Liver (tissue), 9 donors: Measurements from ENCODE around the gene TMTC2. TPM values are rescaled to one million over a fixed set of nuclear protein-coding genes. Genes with fewer than 3 reads are reported as not detected.

Experiments used
- DNase-seq: peaks from one replicate; pipeline ENCODE4 v3.0.0-alpha.2; 2017; ENCODE audit warnings: low spot score
- H3K27ac ChIP-seq, 2 donors: one replicate each; pipeline ENCODE4 v1.7.0; 2013; ENCODE audit warnings: inconsistent platforms in 2 of 2, low read length in 2 of 2, control low read depth in 1 of 2, low read depth in 1 of 2, mild to moderate bottlenecking in 1 of 2
- H3K27me3 ChIP-seq, 4 donors: one replicate each; pipeline versions ENCODE4 v1.6.1 to v1.7.0; 2013; ENCODE audit warnings: low read length in 3 of 4, inconsistent platforms in 1 of 4, mild to moderate bottlenecking in 1 of 4, moderate library complexity in 1 of 4; ENCODE audit not compliant: control insufficient read depth in 4 of 4, insufficient read depth in 4 of 4
- H3K36me3 ChIP-seq, 4 donors: one replicate each; pipeline versions ENCODE4 v1.6.1 to v1.7.0; 2013; ENCODE audit warnings: low read length in 3 of 4, mild to moderate bottlenecking in 3 of 4, low read depth in 1 of 4, moderate library complexity in 1 of 4; ENCODE audit not compliant: control insufficient read depth in 4 of 4, insufficient read depth in 3 of 4
- H3K4me1 ChIP-seq, 4 donors: one replicate each; pipeline versions ENCODE4 v1.6.1 to v1.7.0; 2013; ENCODE audit warnings: low read length in 3 of 4, mild to moderate bottlenecking in 3 of 4, moderate library complexity in 1 of 4; ENCODE audit not compliant: control insufficient read depth in 4 of 4, insufficient read depth in 4 of 4
- H3K4me3 ChIP-seq, 3 donors: one replicate each; pipeline versions ENCODE4 v1.6.1 to v1.7.0; 2013; ENCODE audit warnings: low read length in 3 of 3, control low read depth in 1 of 3, low read depth in 1 of 3, mild to moderate bottlenecking in 1 of 3
- H3K9ac ChIP-seq, 2 donors: one replicate each; pipeline ENCODE4 v1.7.0; 2013; ENCODE audit warnings: low read length in 2 of 2, mild to moderate bottlenecking in 2 of 2, moderate library complexity in 2 of 2, control low read depth in 1 of 2, low read depth in 1 of 2
- H3K9me3 ChIP-seq, 4 donors: one replicate each; pipeline versions ENCODE4 v1.6.1 to v1.7.0; 2013; ENCODE audit warnings: low read length in 3 of 4; ENCODE audit not compliant: control insufficient read depth in 4 of 4
- ATF3 ChIP-seq: IDR thresholded peaks from 2 replicates; pipeline ENCODE4 v1.6.1; 2016; ENCODE audit warnings: antibody characterized with exemption
- CTCF ChIP-seq: fragments of 150-350 bp; IDR thresholded peaks from 2 replicates; pipeline ENCODE4 v1.5.1; 2017; ENCODE audit warnings: improper control_type of control experiment, low read depth, low read length; ENCODE audit not compliant: missing input control
- EGR1 ChIP-seq, 2 donors: IDR thresholded peaks; 2 replicates each; pipeline ENCODE4 v1.6.1; 2016 to 2018; ENCODE audit warnings: antibody characterized with exemption in 2 of 2, low read depth in 2 of 2
- FOXA1 ChIP-seq: IDR thresholded peaks from 2 replicates; pipeline ENCODE4 v1.6.1; 2016; ENCODE audit warnings: antibody characterized with exemption
- FOXA2 ChIP-seq: IDR thresholded peaks from 2 replicates; pipeline ENCODE4 v1.6.1; 2016; ENCODE audit warnings: antibody characterized with exemption
- GABPA ChIP-seq, 2 donors: IDR thresholded peaks in 1 of 2; conservative IDR thresholded peaks in 1 of 2; 2 replicates each; pipeline ENCODE4 v1.6.1; 2016; ENCODE audit warnings: antibody characterized with exemption in 2 of 2, mild to moderate bottlenecking in 1 of 2, moderate library complexity in 1 of 2
- HNF4A ChIP-seq, 2 donors: conservative IDR thresholded peaks; 2 replicates each; pipeline ENCODE4 v1.6.1; 2016; ENCODE audit warnings: antibody characterized with exemption in 2 of 2, mild to moderate bottlenecking in 2 of 2
- HNF4G ChIP-seq: IDR thresholded peaks from 2 replicates; pipeline ENCODE4 v1.6.1; 2016; ENCODE audit warnings: antibody characterized with exemption
- JUND ChIP-seq, 2 donors: IDR thresholded peaks; 2 replicates each; pipeline ENCODE4 v1.6.1; 2016; ENCODE audit warnings: antibody characterized with exemption in 2 of 2
- MAX ChIP-seq: IDR thresholded peaks from 2 replicates; pipeline ENCODE4 v1.6.1; 2016; ENCODE audit warnings: antibody characterized with exemption
- NR2F2 ChIP-seq: IDR thresholded peaks from 2 replicates; pipeline ENCODE4 v1.6.1; 2016; ENCODE audit warnings: antibody characterized with exemption
- RXRA ChIP-seq, 2 donors: IDR thresholded peaks; 2 replicates each; pipeline ENCODE4 v1.6.1; 2017 to 2018; ENCODE audit warnings: antibody characterized with exemption in 2 of 2, mild to moderate bottlenecking in 1 of 2
- SP1 ChIP-seq: IDR thresholded peaks from 2 replicates; pipeline ENCODE4 v1.6.1; 2018; ENCODE audit warnings: antibody characterized with exemption, mild to moderate bottlenecking
- YY1 ChIP-seq: IDR thresholded peaks from 2 replicates; pipeline ENCODE4 v1.6.1; 2016; ENCODE audit warnings: antibody characterized with exemption, mild to moderate bottlenecking
- WGBS: extraction: QIAGEN DNeasy Blood & Tissue Kit; methylation state at CpG from one replicate; pipeline ENCODE4 v1.1.7; 2013; 5-methylcytosine and 5-hydroxymethylcytosine counted together
- polyA plus RNA-seq, 2 donors: library from polyadenylated mRNA; stranded (reverse) in 1 of 2; unstranded in 1 of 2; fragments of 200-250 nt in 1 of 2; fragments of >200 nt in 1 of 2; fragmentation: Nextera tagmentation in 1 of 2; extraction: Ambion mirVana in 1 of 2; gene quantifications; one replicate each; pipeline versions ENCODE4 v1.2.1 to v1.2.3, GENCODE V29; 2013 to 2015
- total RNA-seq, 2 donors: library from RNA; depleted of rRNA; stranded (reverse); fragments of >200 nt; gene quantifications; one replicate each; pipeline ENCODE4 v1.2.3, GENCODE V29; 2014
- donor health status: healthy.
- donor health status: healthy.
- donor health status: healthy.
- donor health status: healthy.
- donor health status: healthy.

TMTC2 gene
- total and polyA plus RNA-seq, 4 donors, result 0.36 to 3.0 (median 0.61) TPM

GRCh38 chr12:82963956-82964355, 277.2 kb downstream of the TMTC2 start:
- TF ChIP-seq EGR1 (IDR thresholded peaks at IDR 0.05; ENCODE audit: low read depth in 2 of 2) (no peak), RXRA (IDR thresholded peaks at IDR 0.05) (no peak), CTCF (no peak), MAX (no peak)
- 86% methylated on average over 3 of the region's 3 CpGs for WGBS
- Histone ChIP-seq H3K9me3 (no peaks in the 10 kb centered on the region), H3K4me1 (no peaks in the 10 kb centered on the region), H3K4me3 (no peak overlapping the region), H3K36me3 (no peaks in the 10 kb centered on the region), H3K9ac (no peak overlapping the region), H3K27ac (no peak overlapping the region), H3K27me3 (no peaks in the 10 kb centered on the region)
- DNase-seq, result no peak

- no peaks in the 10 kb centered on the region for H3K36me3 ChIP-seq
- no peak for DNase-seq
- TF ChIP-seq NR2F2 (no peak), HNF4A (conservative IDR thresholded peaks at IDR 0.05) (no peak), CTCF (no peak), FOXA2 (no peak), HNF4G (no peak), JUND (IDR thresholded peaks at IDR 0.05) (no peak), YY1 (no peak), RXRA (IDR thresholded peaks at IDR 0.05) (no peak), FOXA1 (no peak), EGR1 (IDR thresholded peaks at IDR 0.05; ENCODE audit: low read depth in 2 of 2) (no peak), ATF3 (no peak), GABPA (IDR thresholded peaks at IDR 0.05 in 1 of 2, conservative IDR thresholded peaks at IDR 0.05 in 1 of 2) (no peak), MAX (no peak)
- H3K9me3 ChIP-seq, result no peaks in the 10 kb centered on the region
- H3K27ac ChIP-seq, result no peak overlapping the region
- H3K27me3 ChIP-seq, result no peaks in the 10 kb centered on the region
- 88% methylated on average over 3 of the region's 3 CpGs for WGBS
- H3K4me1 ChIP-seq, result no peaks in the 10 kb centered on the region
- H3K4me3 ChIP-seq, result no peak overlapping the region
- no peak overlapping the region for H3K9ac ChIP-seq
Observed at GRCh38 chr12:82964446-82964845, 277.7 kb downstream of the TMTC2 start.

GRCh38 chr12:82966001-82966559, 279.4 kb downstream of the TMTC2 start:
- no peak overlapping the region for H3K9ac ChIP-seq
- WGBS, result 76% methylated on average over 2 of the region's 2 CpGs
- no peaks in the 10 kb centered on the region for H3K4me1 ChIP-seq
- no peak overlapping the region for H3K4me3 ChIP-seq
- TF ChIP-seq HNF4A (conservative IDR thresholded peaks at IDR 0.05) (no peak), CTCF (no peak), SP1 (no peak)
- H3K36me3 ChIP-seq, result no peaks in the 10 kb centered on the region
- no peaks in the 10 kb centered on the region for H3K27me3 ChIP-seq
- DNase-seq, result no peak
- no peaks in the 10 kb centered on the region for H3K9me3 ChIP-seq
- H3K27ac ChIP-seq, result no peak overlapping the region
